ENCODE data around the gene ITIH1. TPM values are rescaled to one million over a fixed set of nuclear protein-coding genes. Genes with fewer than 3 reads are reported as not detected.

The ITIH1 gene
- total RNA-seq, 4 donors from 2014 or later: 4.1 TPM; not detected in 3

- Histone ChIP-seq H3K27ac (no peak overlapping the region), H3K27me3 (no peaks in the 10 kb centered on the region), H3K36me3 (peaks cover 0 to 71% (median 0%) of the 10 kb centered on the region in 3 donors), H3K9me3 (no peaks in the 10 kb centered on the region), H3K4me3 (no peak overlapping the region), H3K4me1 (peaks cover 0 to 38% (median 9%) of the 10 kb centered on the region in 4 donors)
- WGBS, 2 donors: 75 to 81% methylated on average over 12 of the region's 12 CpGs
- DNase-seq (ENCODE audit: low spot score in 2 of 2): no peak
- TF ChIP-seq CTCF (IDR thresholded peaks at IDR 0.05): no peak
- TF ChIP-seq EP300 (IDR thresholded peaks at IDR 0.05): no peak
- no peak for TF ChIP-seq POLR2A (IDR thresholded peaks at IDR 0.05)
These were observed 64.0 kb downstream of the ITIH1 start for GRCh38 chr3:52841211-52841980.

Small RNA genes lying within 50 kb of the gene (small RNA-seq; reads per million reads assigned to genes)
- gene AC006254.2: not detected
- not detected for gene MUSTN1

Other genes with a start within 250 kb of the ITIH1 start
- 100 to 1,000 TPM in 2 of 4 donors, 10 to 100 TPM in 2; 71.1 to 133 (median 94.2) TPM for gene NT5DC2, start 243.7 kb upstream of the ITIH1 start, total RNA-seq
- 10 to 100 TPM in 2 of 4 donors, 1 to 10 TPM in 2; 1.2 to 23.9 (median 9.5) TPM for gene UQCC5, start 241.0 kb upstream of the ITIH1 start, total RNA-seq
- gene PBRM1, start 91.7 kb upstream of the ITIH1 start, total RNA-seq: 100 to 1,000 TPM in 3 of 4 donors, 10 to 100 TPM in 1; 87.0 to 123 (median 114) TPM
- gene GNL3, start 91.6 kb upstream of the ITIH1 start, total RNA-seq: 10 to 100 TPM; 44.8 to 57.5 (median 52.6) TPM
- gene GLT8D1, start 71.8 kb upstream of the ITIH1 start, total RNA-seq: 100 to 1,000 TPM in 1 of 4 donors, 10 to 100 TPM in 3; 44.7 to 109 (median 94.9) TPM
- 100 to 1,000 TPM in 1 of 4 donors, 10 to 100 TPM in 3; 58.8 to 123 (median 77.4) TPM for gene SPCS1, start 71.5 kb upstream of the ITIH1 start, total RNA-seq
- gene NEK4, start 6.7 kb upstream of the ITIH1 start, total RNA-seq: 10 to 100 TPM; 19.2 to 26.7 (median 20.5) TPM
- gene ITIH3, start 17.2 kb downstream of the ITIH1 start, total RNA-seq: 10 to 100 TPM in 3 of 4 donors, 1 to 10 TPM in 1; 9.4 to 29.6 (median 20.1) TPM
- 10 to 100 TPM in 2 of 4 donors, 1 to 10 TPM in 2; 5.4 to 24.9 (median 10.1) TPM for gene ITIH4, start 53.1 kb downstream of the ITIH1 start, total RNA-seq
- gene MUSTN1, start 57.4 kb downstream of the ITIH1 start, total RNA-seq: 10 to 100 TPM; 38.5 to 77.9 (median 64.9) TPM
- 10 to 100 TPM; 35.4 to 82.3 (median 46.0) TPM for gene STIMATE, start 119.9 kb downstream of the ITIH1 start, total RNA-seq